Right lobe of liver (tissue), 6 donors: ENCODE measurements around the gene EEF1AKMT1. TPM values are rescaled to one million over a fixed set of nuclear protein-coding genes. Genes with fewer than 3 reads are reported as not detected.

Experiments used
- ATAC-seq, 4 donors: fragments of 200-7000 bp; cut with Tn5 transposase; one replicate each; pipeline ENCODE4 v1.9.1; 2020; ENCODE audit warnings: mild to moderate bottlenecking in 4 of 4, moderate library complexity in 4 of 4
- DNase-seq, 3 donors: peaks; one replicate each; pipeline ENCODE4 v3.0.0-alpha.2; 2020
- H3K27ac ChIP-seq, 3 donors: fragments of 200-600 bp; one replicate each; pipeline ENCODE4 v1.8.0; 2022
- H3K27me3 ChIP-seq, 2 donors: fragments of 200-600 bp; one replicate each; pipeline ENCODE4 v1.8.0; 2022
- H3K36me3 ChIP-seq, 4 donors: fragments of 200-600 bp; sonication (generic) in 1 of 4; one replicate each; pipeline versions ENCODE4 v1.5.1 to v1.8.0; 2017 to 2022; ENCODE audit warnings: control low read depth in 1 of 4
- H3K4me1 ChIP-seq, 4 donors: fragments of 200-600 bp; sonication (generic) in 1 of 4; one replicate each; pipeline versions ENCODE4 v1.5.1 to v1.8.0; 2017 to 2022; ENCODE audit warnings: control low read depth in 1 of 4
- H3K4me3 ChIP-seq, 3 donors: fragments of 200-600 bp; one replicate each; pipeline ENCODE4 v1.8.0; 2022
- H3K9me3 ChIP-seq, 4 donors: fragments of 200-600 bp; sonication (generic) in 1 of 4; one replicate each; pipeline versions ENCODE4 v1.5.1 to v1.8.0; 2017 to 2022; ENCODE audit warnings: control low read depth in 1 of 4
- CTCF ChIP-seq, 4 donors: fragments of 200-600 bp in 3 of 4; fragments of 450-650 bp in 1 of 4; IDR thresholded peaks; one replicate each; pipeline versions ENCODE4 v1.5.1 to v1.8.0; 2016 to 2022; ENCODE audit warnings: antibody characterized with exemption in 4 of 4, mild to moderate bottlenecking in 2 of 4
- POLR2A ChIP-seq: fragments of 450-650 bp; IDR thresholded peaks from one replicate; pipeline ENCODE4 v1.6.1; 2017; ENCODE audit warnings: antibody characterized with exemption, mild to moderate bottlenecking
- WGBS: methylation state at CpG from one replicate; pipeline ENCODE4 v1.1.6; 2018; ENCODE audit warnings: low coverage, low lambda C conversion rate; ENCODE audit not compliant: insufficient coverage; ENCODE audit errors: missing lambda C conversion rate; 5-methylcytosine and 5-hydroxymethylcytosine counted together
- intact Hi-C, 2 donors: fragments of 100-400 bp; cut with DNase I; formaldehyde crosslinking; loops; one replicate each; pipeline versions ENCODE4 v1.11.2 to v1.14.1; 2022
- total RNA-seq, 6 experiments: library from RNA; depleted of rRNA in 2 of 6; stranded (reverse); fragments of >200 nt in 2 of 6; fragmentation: NEBNext Ultra II Directional in 3 of 6; extraction: Animal tissue kit (Norgen Biotek cat#: 25700) in 3 of 6; gene quantifications; one replicate each; pipeline versions ENCODE4 v1.1.0 to v1.2.4, GENCODE V29; 2016 to 2023
- donor health status: DM: no; HTN: yes; CAD: no.
- donor health status: DM: no; HTN: no; CAD: no.
- donor health status: DM: no; HTN: no; CAD: no.
- donor health status: DM: no; HTN: yes; CAD: no.
- donor health status: DM: no; HTN: yes; CAD: no.

Gene EEF1AKMT1
- total RNA-seq, 6 experiments from 2014 or later: 5.5 to 10.3 (median 6.3) TPM

- ATAC-seq: no peak
- Histone ChIP-seq H3K36me3 (no peaks in the 10 kb centered on the region), H3K27ac (no peak overlapping the region), H3K4me1 (peaks cover 0 to 13% (median 4%) of the 10 kb centered on the region in 4 donors), H3K9me3 (no peaks in the 10 kb centered on the region), H3K27me3 (peaks cover 0 to 12% of the 10 kb centered on the region in 2 donors), H3K4me3 (no peak overlapping the region)
- WGBS: 70% methylated on average over 11 of the region's 13 CpGs
- DNase-seq: no peak
- intact Hi-C loops: loop anchor here (10.0 kb wide), 3 partner anchors 95 to 205 kb away; no protein-coding TSS in a partner anchor
- TF ChIP-seq POLR2A (no peak), CTCF (IDR thresholded peaks at IDR 0.05) (no peak)
These were observed 54.0 kb downstream of the EEF1AKMT1 start for GRCh38 chr13:20719783-20720182.

- Histone ChIP-seq H3K36me3 (no peaks in the 10 kb centered on the region), H3K27ac (no peak overlapping the region), H3K27me3 (peaks cover 0 to 12% of the 10 kb centered on the region in 2 donors), H3K4me3 (no peak overlapping the region), H3K9me3 (no peaks in the 10 kb centered on the region), H3K4me1 (peaks cover 0 to 19% (median 4%) of the 10 kb centered on the region in 4 donors)
- 84% methylated on average over 11 of the region's 12 CpGs for WGBS
- ATAC-seq: no peak
- TF ChIP-seq POLR2A (no peak), CTCF (IDR thresholded peaks at IDR 0.05) (no peak)
- DNase-seq: no peak
- intact Hi-C loops: loop anchor here (10.0 kb wide), 3 partner anchors 96 to 206 kb away; no protein-coding TSS in a partner anchor
These were observed 54.7 kb downstream of the EEF1AKMT1 start for GRCh38 chr13:20718958-20719566.

- WGBS: 90% methylated on average over 21 of the region's 44 CpGs
- H3K36me3 ChIP-seq: no peaks in the 10 kb centered on the region
- H3K4me3 ChIP-seq: no peak overlapping the region
- no peak for DNase-seq
- no peak for TF ChIP-seq POLR2A
- no peak for TF ChIP-seq CTCF (IDR thresholded peaks at IDR 0.05)
- ATAC-seq: no peak
- H3K27ac ChIP-seq: no peak overlapping the region
- no peaks in the 10 kb centered on the region for H3K9me3 ChIP-seq
- intact Hi-C loops: loop anchor here (10.0 kb wide), 3 partner anchors 97 to 207 kb away; no protein-coding TSS in a partner anchor
- H3K27me3 ChIP-seq: peaks cover 0 to 12% of the 10 kb centered on the region in 2 donors
- peaks cover 0 to 20% (median 4%) of the 10 kb centered on the region in 4 donors for H3K4me1 ChIP-seq
These were observed 55.9 kb downstream of the EEF1AKMT1 start for GRCh38 chr13:20717581-20718542.

- TF ChIP-seq CTCF (IDR thresholded peaks at IDR 0.05): no peak
- TF ChIP-seq POLR2A: no peak
- WGBS: 91% methylated on average over 7 of the region's 15 CpGs
- no peak for DNase-seq
- Histone ChIP-seq H3K27me3 (peaks cover 0 to 10% of the 10 kb centered on the region in 2 donors), H3K4me3 (no peak overlapping the region), H3K36me3 (no peaks in the 10 kb centered on the region), H3K4me1 (peaks cover 0 to 25% (median 3%) of the 10 kb centered on the region in 4 donors), H3K9me3 (no peaks in the 10 kb centered on the region), H3K27ac (no peak overlapping the region)
- intact Hi-C loops: loop anchor here (10.0 kb wide), 3 partner anchors 98 to 208 kb away; no protein-coding TSS in a partner anchor
- ATAC-seq: no peak
These were observed 56.8 kb downstream of the EEF1AKMT1 start for GRCh38 chr13:20716951-20717350.
